Upper lobe of right lung (tissue), 1 donor: Measurements from ENCODE around the gene VASH2. TPM values are rescaled to one million over a fixed set of nuclear protein-coding genes. Genes with fewer than 3 reads are reported as not detected.

Experiments used
- ATAC-seq: fragments of 200-7000 bp; cut with Tn5 transposase; one replicate; pipeline ENCODE4 v1.9.1; 2020; ENCODE audit warnings: mild to moderate bottlenecking, moderate library complexity
- DNase-seq: peaks from one replicate; pipeline ENCODE4 v3.0.0-alpha.2; 2020
- H3K27ac ChIP-seq: fragments of 200-600 bp; one replicate; pipeline ENCODE4 v1.8.0; 2022
- H3K27me3 ChIP-seq: fragments of 200-600 bp; one replicate; pipeline ENCODE4 v1.8.0; 2022; ENCODE audit warnings: mild to moderate bottlenecking
- H3K36me3 ChIP-seq: fragments of 200-600 bp; one replicate; pipeline ENCODE4 v1.8.0; 2022
- H3K4me1 ChIP-seq: fragments of 200-600 bp; one replicate; pipeline ENCODE4 v1.8.0; 2022
- H3K4me3 ChIP-seq: fragments of 200-600 bp; one replicate; pipeline ENCODE4 v1.8.0; 2022; ENCODE audit warnings: mild to moderate bottlenecking
- H3K9me3 ChIP-seq: fragments of 200-600 bp; one replicate; pipeline ENCODE4 v1.8.0; 2022
- intact Hi-C: fragments of 100-400 bp; cut with DNase I; formaldehyde crosslinking; loops from one replicate; pipeline ENCODE4 v1.11.0; 2022
- total RNA-seq: library from RNA; stranded (reverse); fragmentation: NEBNext Ultra II Directional; extraction: Animal tissue kit (Norgen Biotek cat#: 25700); gene quantifications from one replicate; pipeline ENCODE4 v1.2.1, GENCODE V29; 2021
- TF ChIP-seq, protein P1 (sequence below): fragments of 200-600 bp; IDR thresholded peaks from one replicate; pipeline ENCODE4 v1.8.0; 2022; ENCODE audit warnings: antibody characterized with exemption
- donor health status: DM: no; HTN: yes; CAD: no; lungs with severe emphysema.

Gene VASH2
- total RNA-seq, 1 donor from 2014 or later, result 1.9 TPM

DNA sequence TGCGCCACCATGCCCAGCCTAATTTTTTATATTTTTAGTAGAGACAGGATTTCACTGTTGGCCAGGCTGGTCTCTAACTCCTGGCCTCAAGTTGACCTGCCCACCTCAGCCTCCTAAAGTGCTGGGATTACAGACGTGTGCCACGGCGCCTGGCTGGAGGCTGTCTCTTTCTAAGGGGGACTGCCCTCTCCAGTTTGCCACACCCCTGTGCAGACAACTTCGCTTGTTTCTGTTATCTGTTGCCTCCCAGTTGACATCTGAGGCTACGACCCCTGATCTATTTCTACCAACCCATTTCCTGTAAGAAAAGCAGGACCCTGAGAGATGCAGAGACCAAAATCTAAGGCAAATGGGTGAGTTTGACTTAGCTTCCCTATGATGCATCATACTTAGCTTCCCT is 24.0 kb upstream of the VASH2 start:
- intact Hi-C loops, result no loop called here
- no peak overlapping the region for H3K4me3 ChIP-seq
- DNase-seq (no peak), ATAC-seq (no peak)
- no peak overlapping the region for H3K27ac ChIP-seq
- TF ChIP-seq, protein P1, sequence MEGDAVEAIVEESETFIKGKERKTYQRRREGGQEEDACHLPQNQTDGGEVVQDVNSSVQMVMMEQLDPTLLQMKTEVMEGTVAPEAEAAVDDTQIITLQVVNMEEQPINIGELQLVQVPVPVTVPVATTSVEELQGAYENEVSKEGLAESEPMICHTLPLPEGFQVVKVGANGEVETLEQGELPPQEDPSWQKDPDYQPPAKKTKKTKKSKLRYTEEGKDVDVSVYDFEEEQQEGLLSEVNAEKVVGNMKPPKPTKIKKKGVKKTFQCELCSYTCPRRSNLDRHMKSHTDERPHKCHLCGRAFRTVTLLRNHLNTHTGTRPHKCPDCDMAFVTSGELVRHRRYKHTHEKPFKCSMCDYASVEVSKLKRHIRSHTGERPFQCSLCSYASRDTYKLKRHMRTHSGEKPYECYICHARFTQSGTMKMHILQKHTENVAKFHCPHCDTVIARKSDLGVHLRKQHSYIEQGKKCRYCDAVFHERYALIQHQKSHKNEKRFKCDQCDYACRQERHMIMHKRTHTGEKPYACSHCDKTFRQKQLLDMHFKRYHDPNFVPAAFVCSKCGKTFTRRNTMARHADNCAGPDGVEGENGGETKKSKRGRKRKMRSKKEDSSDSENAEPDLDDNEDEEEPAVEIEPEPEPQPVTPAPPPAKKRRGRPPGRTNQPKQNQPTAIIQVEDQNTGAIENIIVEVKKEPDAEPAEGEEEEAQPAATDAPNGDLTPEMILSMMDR, result no peak
- no peaks in the 10 kb centered on the region for H3K9me3 ChIP-seq
- H3K27me3 ChIP-seq, result no peaks in the 10 kb centered on the region
- no peaks in the 10 kb centered on the region for H3K36me3 ChIP-seq
- H3K4me1 ChIP-seq, result no peaks in the 10 kb centered on the region

DNA sequence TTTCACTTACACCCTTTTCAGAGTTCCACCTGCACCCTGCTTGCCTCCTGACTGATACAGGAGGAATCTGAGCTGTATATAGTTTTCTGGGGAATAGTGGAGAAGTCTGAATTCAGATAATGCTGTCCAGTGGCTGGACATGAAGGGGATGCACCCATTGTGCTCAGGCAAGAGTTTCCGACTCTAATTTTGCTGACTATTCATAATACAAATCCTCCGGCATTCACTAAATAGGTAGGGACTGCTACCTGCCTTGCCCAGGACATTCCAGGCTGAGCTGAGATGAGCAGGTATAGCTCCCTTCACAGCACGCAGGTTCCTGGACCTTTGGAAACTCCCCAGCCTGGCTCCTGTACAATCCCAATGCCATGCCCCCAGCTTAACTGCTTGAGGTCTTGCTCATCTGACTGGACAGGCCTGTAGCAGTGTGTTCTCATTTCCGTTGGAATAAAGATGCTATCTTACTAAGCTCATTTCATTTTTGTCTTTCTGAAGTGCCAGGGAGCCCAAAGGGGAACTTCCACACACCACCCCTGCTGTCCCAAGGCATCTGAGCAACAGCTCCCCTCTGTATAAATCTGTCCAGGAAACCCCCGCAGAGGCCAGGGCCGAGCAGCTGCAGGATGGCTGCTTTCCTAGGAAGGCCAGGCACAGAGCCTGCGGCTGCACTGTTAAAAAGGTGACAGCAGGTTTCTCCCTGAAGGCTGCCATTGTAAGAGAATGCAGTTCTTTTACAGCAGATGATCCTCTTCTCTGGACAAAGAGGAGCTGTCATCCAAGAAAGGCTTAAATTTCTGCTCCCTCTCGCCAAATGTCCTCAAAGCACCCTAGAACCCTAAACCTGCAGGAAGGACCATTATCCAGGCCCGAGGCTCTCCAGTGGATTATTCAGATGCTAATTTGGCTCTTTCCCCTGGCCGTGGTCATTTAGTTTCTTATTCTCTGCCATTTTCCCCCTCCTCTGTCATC is 21.7 kb upstream of the VASH2 start:
- no peak for DNase-seq
- intact Hi-C loops, result no loop called here
- H3K36me3 ChIP-seq, result no peaks in the 10 kb centered on the region
- no peak overlapping the region for H3K4me3 ChIP-seq
- TF ChIP-seq, protein P1, result no peak
- ATAC-seq, result peak; percentile 15
- H3K4me1 ChIP-seq, result no peaks in the 10 kb centered on the region
- H3K9me3 ChIP-seq, result no peaks in the 10 kb centered on the region
- no peaks in the 10 kb centered on the region for H3K27me3 ChIP-seq
- H3K27ac ChIP-seq, result no peak overlapping the region

DNA sequence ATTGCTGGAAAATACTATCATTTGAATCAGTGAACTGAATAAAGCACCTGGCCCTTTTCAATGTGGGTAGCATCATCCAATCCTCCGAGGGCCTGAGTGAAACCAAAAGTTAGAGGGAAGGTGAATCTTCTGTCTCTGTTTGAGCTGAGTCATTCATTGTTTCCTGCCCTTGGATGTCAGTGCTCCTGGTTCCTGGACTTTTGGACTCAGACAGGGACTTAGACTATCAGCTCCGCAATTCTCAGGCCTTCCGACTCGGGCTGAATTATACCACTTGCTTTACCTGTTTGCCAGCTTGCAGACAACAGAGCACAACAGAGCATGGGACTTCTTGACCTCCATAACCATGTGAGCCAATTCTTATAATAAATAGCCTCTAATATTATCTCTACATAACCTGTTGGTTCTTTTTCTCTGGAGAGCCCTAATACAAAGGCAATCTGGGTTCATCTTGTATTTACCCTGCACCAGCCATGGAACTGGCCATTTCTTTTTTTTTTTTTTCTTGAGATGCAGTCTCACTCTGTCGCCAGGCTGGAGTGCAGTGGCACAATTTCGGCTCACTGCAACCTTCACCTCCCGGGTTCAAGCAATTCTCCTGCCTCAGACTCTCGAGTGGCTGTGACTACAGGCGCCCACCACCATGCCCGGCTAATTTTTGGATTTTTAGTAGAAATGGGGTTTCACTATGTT is 19.2 kb upstream of the VASH2 start:
- Histone ChIP-seq H3K4me1 (no peaks in the 10 kb centered on the region), H3K9me3 (no peaks in the 10 kb centered on the region), H3K27me3 (no peaks in the 10 kb centered on the region), H3K4me3 (no peak overlapping the region), H3K27ac (no peak overlapping the region), H3K36me3 (no peaks in the 10 kb centered on the region)
- intact Hi-C loops, result no loop called here
- no peak for DNase-seq
- no peak for ATAC-seq
- TF ChIP-seq, protein P1, result no peak

DNA sequence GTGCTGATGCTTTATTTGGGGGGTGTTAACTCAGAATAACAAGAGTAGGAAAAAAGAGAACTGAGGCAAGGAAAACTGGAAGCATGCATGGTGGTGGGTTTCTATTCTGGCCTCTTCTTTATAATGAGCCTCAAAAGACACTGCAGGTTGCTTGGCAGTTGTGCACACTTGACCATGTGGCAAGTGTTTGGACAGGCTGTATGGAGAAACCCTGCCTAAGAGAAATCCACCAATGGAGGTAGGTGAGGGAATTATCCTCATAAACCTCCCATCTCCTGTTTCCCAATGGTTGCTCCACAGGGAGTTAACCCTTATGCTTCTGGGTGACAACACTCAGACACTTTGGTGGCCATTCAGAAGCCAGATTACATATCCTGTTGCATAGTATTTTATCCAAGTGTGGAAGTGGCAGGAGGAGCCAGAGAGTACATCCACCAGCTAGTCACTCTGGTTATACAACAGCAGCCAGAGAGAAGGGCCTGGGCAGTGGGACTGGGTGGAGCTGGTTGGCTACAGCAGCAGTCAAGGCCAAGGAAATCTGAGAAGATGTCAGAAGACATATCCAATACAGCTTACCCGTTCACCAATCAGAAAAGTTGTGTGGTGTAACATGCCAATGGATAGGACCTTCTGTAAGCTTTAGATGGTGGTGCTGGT is 16.4 kb upstream of the VASH2 start:
- no peak for ATAC-seq
- Histone ChIP-seq H3K27me3 (no peaks in the 10 kb centered on the region), H3K9me3 (no peaks in the 10 kb centered on the region), H3K36me3 (no peaks in the 10 kb centered on the region), H3K27ac (no peak overlapping the region), H3K4me3 (no peak overlapping the region), H3K4me1 (no peaks in the 10 kb centered on the region)
- TF ChIP-seq, protein P1, result no peak
- intact Hi-C loops, result no loop called here
- no peak for DNase-seq

DNA sequence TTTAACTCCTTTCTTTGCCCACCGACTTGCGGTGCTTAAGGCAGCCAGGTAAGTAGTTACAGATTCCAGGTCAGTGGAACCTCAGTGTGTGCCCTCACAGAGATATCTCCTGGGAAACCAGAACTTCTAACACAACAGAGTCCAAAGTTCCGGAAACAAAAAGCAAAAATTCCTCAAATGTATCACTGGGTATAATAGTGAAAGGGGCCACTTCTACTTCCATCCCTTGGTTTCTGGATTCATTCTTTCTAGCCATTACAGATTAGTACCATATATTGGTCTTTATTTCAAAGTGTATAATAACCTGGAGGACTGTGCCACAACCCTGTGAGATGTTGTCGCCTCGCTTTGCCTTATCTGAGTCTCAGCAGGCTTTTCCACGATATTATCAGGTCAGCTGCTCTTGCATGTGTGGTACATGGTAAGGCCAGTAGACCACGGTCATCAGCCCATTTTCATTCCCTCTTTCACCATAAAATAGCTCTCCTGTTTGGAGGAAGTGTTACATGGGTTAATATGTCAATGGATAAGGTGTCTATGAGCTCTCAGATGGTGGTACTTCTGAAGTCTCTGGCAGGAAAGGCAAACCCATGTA is 14.9 kb upstream of the VASH2 start:
- TF ChIP-seq, protein P1, result no peak
- H3K27ac ChIP-seq, result no peak overlapping the region
- H3K4me1 ChIP-seq, result no peaks in the 10 kb centered on the region
- DNase-seq (no peak), ATAC-seq (no peak)
- no peak overlapping the region for H3K4me3 ChIP-seq
- H3K9me3 ChIP-seq, result no peaks in the 10 kb centered on the region
- H3K36me3 ChIP-seq, result no peaks in the 10 kb centered on the region
- intact Hi-C loops, result no loop called here
- no peaks in the 10 kb centered on the region for H3K27me3 ChIP-seq
